NT2/D1 (cell line): ENCODE data around the gene TMEM40.

Experiments used
- DNase-seq: peaks from one replicate; pipeline ENCODE4 v3.0.0-alpha.2; 2011; ENCODE audit warnings: low read depth, low spot score
- H3K27me3 ChIP-seq: 2 replicates; pipeline ENCODE4 v1.6.0; 2011; ENCODE audit warnings: mild to moderate bottlenecking; ENCODE audit not compliant: insufficient read length, insufficient read depth
- H3K36me3 ChIP-seq: 2 replicates; pipeline ENCODE4 v1.6.1; 2011; ENCODE audit warnings: mild to moderate bottlenecking, low read length, mixed read lengths; ENCODE audit not compliant: insufficient read depth, insufficient read length
- H3K4me1 ChIP-seq: 2 replicates; pipeline ENCODE4 v1.5.1; 2011; ENCODE audit not compliant: insufficient read depth, insufficient read length
- H3K4me3 ChIP-seq: 2 replicates; pipeline ENCODE4 v1.5.1; 2011; ENCODE audit warnings: low read depth; ENCODE audit not compliant: insufficient read length
- H3K9ac ChIP-seq: 2 replicates; pipeline ENCODE4 v1.6.0; 2011; ENCODE audit warnings: low read depth; ENCODE audit not compliant: insufficient read length
- H3K9me3 ChIP-seq: 2 replicates; pipeline ENCODE4 v1.5.1; 2011; ENCODE audit warnings: mild to moderate bottlenecking, low read length; ENCODE audit not compliant: insufficient read depth
- SUZ12 ChIP-seq: IDR thresholded peaks from 2 replicates; pipeline ENCODE4 v1.6.1; 2011; ENCODE audit not compliant: insufficient read length, insufficient read depth; ENCODE audit errors: extremely low read depth
- YY1 ChIP-seq: IDR thresholded peaks from 2 replicates; pipeline ENCODE4 v1.6.1; 2011; ENCODE audit not compliant: insufficient read length, insufficient read depth
- ZNF274 ChIP-seq: IDR thresholded peaks from 2 replicates; pipeline ENCODE4 v1.6.1; 2011; ENCODE audit warnings: mild to moderate bottlenecking, low read depth, low read length

The TMEM40 gene

DNA sequence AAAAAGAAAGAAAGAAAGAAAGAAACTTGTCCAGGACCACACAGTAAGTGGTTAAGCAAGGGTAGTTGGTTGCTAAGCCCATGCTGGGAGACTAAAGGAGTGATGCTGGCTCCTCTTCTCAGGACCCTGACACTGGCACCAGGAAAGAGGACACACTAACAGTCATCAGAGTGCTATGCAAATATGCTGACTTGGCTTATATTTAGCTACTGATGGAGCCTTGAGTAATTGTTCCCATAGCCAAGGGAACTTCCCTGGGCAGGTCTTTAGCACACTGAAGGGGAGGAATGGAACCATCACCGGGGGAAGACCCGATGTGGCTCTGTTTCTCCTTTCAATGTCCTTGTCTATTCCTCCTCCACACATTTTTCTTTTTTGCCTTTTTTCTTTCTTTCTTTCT is 6.2 kb downstream of the TMEM40 start:
- DNase-seq = no peak
- Histone ChIP-seq H3K9me3 (no peaks in the 10 kb centered on the region), H3K9ac (no peak overlapping the region), H3K4me3 (no peak overlapping the region), H3K27me3 (no peaks in the 10 kb centered on the region), H3K36me3 (no peaks in the 10 kb centered on the region), H3K4me1 (peaks cover 5% of the 10 kb centered on the region)
- TF ChIP-seq ZNF274 = no peak
- TF ChIP-seq YY1 = no peak
- no peak for TF ChIP-seq SUZ12

DNA sequence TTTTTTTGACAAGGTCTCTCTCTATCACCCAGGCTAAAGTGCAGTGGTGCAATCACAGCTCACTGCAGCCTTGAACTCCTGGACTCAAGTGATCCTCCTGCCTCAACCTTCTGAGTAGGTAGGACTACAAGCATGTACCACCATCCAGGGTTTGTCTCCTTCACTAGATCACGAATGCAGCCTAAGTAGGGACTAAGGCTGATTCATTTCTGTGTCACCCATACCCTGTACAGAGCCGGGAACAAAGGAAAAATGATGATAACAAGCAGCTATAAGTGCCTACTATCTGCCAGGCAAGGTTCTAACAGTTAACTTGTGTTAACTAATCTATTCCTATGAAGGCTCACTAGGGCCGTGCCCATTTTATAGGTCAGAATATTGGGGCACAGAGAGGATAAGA is 7.0 kb downstream of the TMEM40 start:
- no peaks in the 10 kb centered on the region for H3K36me3 ChIP-seq
- DNase-seq = no peak
- no peaks in the 10 kb centered on the region for H3K9me3 ChIP-seq
- H3K4me1 ChIP-seq = peaks cover 5% of the 10 kb centered on the region
- TF ChIP-seq SUZ12 = no peak
- TF ChIP-seq ZNF274 = no peak
- TF ChIP-seq YY1 = no peak
- H3K27me3 ChIP-seq = no peaks in the 10 kb centered on the region
- H3K9ac ChIP-seq = no peak overlapping the region
- H3K4me3 ChIP-seq = no peak overlapping the region

DNA sequence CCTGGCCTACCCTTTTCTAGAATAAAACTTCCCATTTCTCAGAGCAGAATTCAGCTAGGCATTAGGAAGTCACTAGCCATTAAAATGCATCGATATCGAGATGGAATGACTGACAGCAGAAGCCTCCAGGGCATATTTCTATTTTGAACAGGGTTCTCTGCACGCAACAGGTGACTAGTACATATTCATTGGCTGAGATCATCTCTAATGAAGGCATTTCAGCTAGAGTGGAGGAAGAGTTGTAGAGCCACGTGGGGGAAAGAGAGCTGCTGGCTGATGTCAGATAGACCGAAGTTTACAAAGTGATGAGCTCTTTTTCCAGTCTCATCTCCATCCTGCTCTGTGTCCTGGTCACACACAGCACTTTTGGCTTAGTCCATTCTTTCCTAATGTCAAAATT is 7.5 kb downstream of the TMEM40 start:
- no peak overlapping the region for H3K9ac ChIP-seq
- no peak overlapping the region for H3K4me3 ChIP-seq
- H3K4me1 ChIP-seq = peaks cover 7% of the 10 kb centered on the region
- H3K27me3 ChIP-seq = no peaks in the 10 kb centered on the region
- TF ChIP-seq ZNF274 (no peak), YY1 (no peak), SUZ12 (no peak)
- no peaks in the 10 kb centered on the region for H3K36me3 ChIP-seq
- no peaks in the 10 kb centered on the region for H3K9me3 ChIP-seq
- DNase-seq = no peak

DNA sequence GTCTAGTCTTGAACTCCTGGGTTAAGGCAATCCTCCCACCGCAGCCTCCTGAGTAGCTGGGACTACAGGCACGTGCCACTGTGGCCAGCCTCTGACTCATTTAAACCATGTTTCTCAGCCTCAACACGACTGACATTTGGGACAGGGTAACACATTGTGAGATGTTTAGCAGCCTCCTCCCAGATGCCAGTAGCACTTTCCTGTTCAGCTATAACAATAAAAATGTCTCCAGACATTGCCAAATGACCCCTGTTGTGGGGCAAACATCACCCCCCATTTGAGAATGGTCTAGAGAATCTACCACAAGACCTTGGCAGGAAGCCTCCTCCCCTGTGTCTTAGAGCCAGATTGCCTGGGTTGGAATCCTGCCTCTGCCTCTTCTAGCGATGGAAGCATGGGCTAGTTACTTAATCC is 8.4 kb downstream of the TMEM40 start:
- DNase-seq = no peak
- no peaks in the 10 kb centered on the region for H3K27me3 ChIP-seq
- TF ChIP-seq SUZ12 (no peak), ZNF274 (no peak), YY1 (no peak)

DNA sequence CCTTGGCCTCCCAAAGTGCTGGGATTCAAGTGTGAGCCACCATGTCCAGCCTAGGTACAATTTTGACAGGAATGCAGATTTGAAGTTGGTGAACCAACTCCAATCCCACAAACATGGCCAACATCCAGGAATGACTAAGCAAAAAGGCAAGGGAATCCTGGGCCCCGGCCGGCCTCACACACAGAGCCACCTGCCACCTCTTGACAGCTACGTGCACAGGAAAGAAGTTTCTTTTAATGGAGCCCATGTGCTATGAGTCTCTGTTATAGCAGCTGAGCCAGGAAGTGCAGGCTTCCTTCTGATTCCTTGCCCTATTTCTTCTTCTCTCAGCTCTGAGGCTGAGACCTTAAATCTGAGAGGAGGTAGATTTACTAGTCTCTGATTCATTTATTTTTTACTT is 8.8 kb downstream of the TMEM40 start:
- TF ChIP-seq ZNF274 (no peak), YY1 (no peak), SUZ12 (no peak)
- Histone ChIP-seq H3K4me1 (peaks cover 9% of the 10 kb centered on the region), H3K9me3 (no peaks in the 10 kb centered on the region), H3K9ac (no peak overlapping the region), H3K27me3 (no peaks in the 10 kb centered on the region), H3K36me3 (no peaks in the 10 kb centered on the region), H3K4me3 (no peak overlapping the region)
- DNase-seq = no peak

More for the DNA sequence above, 8.4 kb downstream of the TMEM40 start:
- Histone ChIP-seq H3K9ac (no peak overlapping the region), H3K9me3 (no peaks in the 10 kb centered on the region), H3K36me3 (no peaks in the 10 kb centered on the region), H3K4me3 (no peak overlapping the region), H3K4me1 (peaks cover 9% of the 10 kb centered on the region)

DNA sequence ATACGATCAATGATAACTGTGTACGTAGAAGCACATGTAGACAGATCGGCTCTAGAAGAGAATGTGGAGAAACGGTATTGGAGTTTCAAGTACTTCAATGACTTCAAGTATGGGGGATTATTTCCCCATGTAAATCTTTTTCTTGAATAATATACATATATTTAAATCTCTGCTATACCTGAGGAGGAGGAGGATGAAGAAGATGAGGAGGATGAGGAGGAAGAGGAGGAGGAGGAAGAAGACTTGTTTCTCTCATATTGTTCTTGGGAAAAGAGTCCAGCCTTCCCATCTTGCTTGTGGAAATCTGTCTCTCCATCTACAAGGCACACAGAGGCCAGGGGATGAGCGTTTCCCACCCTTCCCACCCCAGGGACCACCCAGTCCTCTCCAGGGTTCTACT is 10.6 kb downstream of the TMEM40 start:
- no peaks in the 10 kb centered on the region for H3K36me3 ChIP-seq
- no peak overlapping the region for H3K9ac ChIP-seq

DNA sequence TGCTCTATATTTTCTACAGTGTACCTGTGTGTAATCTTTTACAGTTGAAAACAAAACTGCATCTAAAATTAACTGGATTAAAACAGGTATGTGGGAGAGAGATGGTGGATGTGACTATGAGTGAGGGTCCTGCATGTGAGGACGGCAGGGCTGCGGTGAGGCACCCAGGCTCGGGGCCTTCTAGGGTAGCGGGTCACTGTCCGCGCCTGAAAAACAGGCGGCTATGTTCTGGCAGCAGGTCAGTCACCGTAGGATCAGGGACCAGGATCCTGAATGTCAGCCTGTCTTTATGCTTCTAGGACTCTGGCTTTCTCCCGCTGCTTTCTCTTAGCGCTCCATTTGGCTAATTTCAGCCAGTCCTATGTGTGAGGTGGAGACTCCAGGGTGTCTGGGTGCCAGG is 12.6 kb downstream of the TMEM40 start:
- Histone ChIP-seq H3K9me3 (no peaks in the 10 kb centered on the region), H3K9ac (no peak overlapping the region), H3K27me3 (no peaks in the 10 kb centered on the region), H3K36me3 (no peaks in the 10 kb centered on the region), H3K4me1 (peaks cover 10% of the 10 kb centered on the region), H3K4me3 (no peak overlapping the region)
- TF ChIP-seq ZNF274 (no peak), SUZ12 (no peak), YY1 (no peak)
- no peak for DNase-seq

More for the DNA sequence above, 10.6 kb downstream of the TMEM40 start:
- no peak overlapping the region for H3K4me3 ChIP-seq
- no peak for DNase-seq
- TF ChIP-seq YY1 (no peak), ZNF274 (no peak), SUZ12 (no peak)
- no peaks in the 10 kb centered on the region for H3K27me3 ChIP-seq
- H3K9me3 ChIP-seq = no peaks in the 10 kb centered on the region
- peaks cover 9% of the 10 kb centered on the region for H3K4me1 ChIP-seq

DNA sequence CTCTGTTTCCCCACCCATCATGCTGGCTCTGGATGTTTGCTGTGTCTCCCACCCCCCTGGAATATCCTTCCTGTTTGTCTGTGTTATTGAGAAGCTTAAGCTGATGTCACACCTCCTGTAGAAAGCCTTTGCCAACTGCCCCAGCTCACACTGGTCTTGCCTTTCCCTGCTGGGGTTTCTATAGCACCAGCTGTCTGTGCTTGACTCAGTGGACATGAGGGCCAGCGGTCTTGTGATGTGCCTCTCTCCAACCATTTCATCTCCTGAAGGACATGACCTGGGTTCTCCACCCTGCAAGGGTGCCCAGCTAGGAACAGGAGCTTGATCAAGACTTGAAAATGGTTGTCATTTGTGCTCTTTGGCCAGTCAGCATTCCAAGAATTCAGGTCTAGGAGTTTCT is 14.7 kb downstream of the TMEM40 start:
- TF ChIP-seq ZNF274 (no peak), YY1 (no peak), SUZ12 (no peak)
- H3K27me3 ChIP-seq = no peaks in the 10 kb centered on the region
- peaks cover 11% of the 10 kb centered on the region for H3K4me1 ChIP-seq

More for the DNA sequence above, 14.7 kb downstream of the TMEM40 start:
- H3K4me3 ChIP-seq = no peak overlapping the region
- H3K36me3 ChIP-seq = no peaks in the 10 kb centered on the region
- DNase-seq = no peak
- no peak overlapping the region for H3K9ac ChIP-seq
- no peaks in the 10 kb centered on the region for H3K9me3 ChIP-seq
